HUES6 (cell line): ENCODE data around the gene AGBL1.

ENCODE experiments used
- H3K27ac ChIP-seq: 2 replicates; pipeline ENCODE4 v1.7.0; 2013; ENCODE audit warnings: low read depth, mild to moderate bottlenecking, low read length, inconsistent platforms
- H3K27me3 ChIP-seq: 2 replicates; pipeline ENCODE4 v1.6.1; 2013; ENCODE audit warnings: low read length; ENCODE audit not compliant: control insufficient read depth, insufficient read depth
- H3K36me3 ChIP-seq: 2 replicates; pipeline ENCODE4 v1.6.1; 2013; ENCODE audit warnings: low read length; ENCODE audit not compliant: control insufficient read depth, insufficient read depth
- H3K4me1 ChIP-seq: 2 replicates; pipeline ENCODE4 v1.6.1; 2013; ENCODE audit warnings: low read length; ENCODE audit not compliant: control insufficient read depth, insufficient read depth
- H3K4me3 ChIP-seq: 2 replicates; pipeline ENCODE4 v1.5.1; 2013; ENCODE audit warnings: low read depth, low read length
- H3K9ac ChIP-seq: one replicate; pipeline ENCODE4 v1.6.1; 2013; ENCODE audit warnings: mild to moderate bottlenecking, low read length
- H3K9me3 ChIP-seq: 2 replicates; pipeline ENCODE4 v1.6.1; 2013; ENCODE audit warnings: low read depth, low read length; ENCODE audit not compliant: control insufficient read depth, insufficient read depth

AGBL1 gene

DNA sequence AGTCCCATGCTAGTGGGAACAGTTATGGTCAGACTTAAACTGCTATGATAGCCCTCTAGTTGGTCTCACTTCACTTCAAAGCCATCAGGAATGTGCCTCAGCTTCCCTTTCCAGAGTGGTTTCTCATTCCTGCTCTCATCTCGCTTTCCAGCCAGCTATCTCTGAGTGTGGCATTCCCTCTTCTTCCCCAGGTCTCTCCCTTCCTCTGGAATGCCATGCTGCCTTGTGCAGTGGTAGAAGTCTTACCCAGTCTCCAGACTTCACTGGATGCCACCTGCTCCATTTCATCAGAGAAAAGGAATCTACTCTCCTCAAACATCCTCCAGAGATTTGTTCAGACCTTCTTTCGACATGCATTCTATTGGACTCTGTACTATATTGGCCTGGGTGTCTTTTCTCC, 83.0 kb downstream of the AGBL1 start:
- Histone ChIP-seq H3K27me3 (no peaks in the 10 kb centered on the region), H3K4me3 (no peak overlapping the region), H3K27ac (no peak overlapping the region), H3K9ac (no peak overlapping the region), H3K4me1 (peaks cover 5% of the 10 kb centered on the region), H3K9me3 (no peaks in the 10 kb centered on the region), H3K36me3 (no peaks in the 10 kb centered on the region)

- Histone ChIP-seq H3K4me1 (peaks cover 5% of the 10 kb centered on the region), H3K27me3 (no peaks in the 10 kb centered on the region), H3K27ac (no peak overlapping the region), H3K36me3 (no peaks in the 10 kb centered on the region), H3K4me3 (no peak overlapping the region), H3K9ac (no peak overlapping the region), H3K9me3 (no peaks in the 10 kb centered on the region)
Observed at GRCh38 chr15:86163816-86164215, 84.1 kb downstream of the AGBL1 start.

GRCh38 chr15:86164232-86164898, 84.7 kb downstream of the AGBL1 start:
- H3K36me3 ChIP-seq = no peaks in the 10 kb centered on the region
- no peaks in the 10 kb centered on the region for H3K27me3 ChIP-seq
- H3K27ac ChIP-seq = no peak overlapping the region
- H3K9me3 ChIP-seq = no peaks in the 10 kb centered on the region
- no peak overlapping the region for H3K9ac ChIP-seq
- no peak overlapping the region for H3K4me3 ChIP-seq
- peaks cover 8% of the 10 kb centered on the region for H3K4me1 ChIP-seq

DNA sequence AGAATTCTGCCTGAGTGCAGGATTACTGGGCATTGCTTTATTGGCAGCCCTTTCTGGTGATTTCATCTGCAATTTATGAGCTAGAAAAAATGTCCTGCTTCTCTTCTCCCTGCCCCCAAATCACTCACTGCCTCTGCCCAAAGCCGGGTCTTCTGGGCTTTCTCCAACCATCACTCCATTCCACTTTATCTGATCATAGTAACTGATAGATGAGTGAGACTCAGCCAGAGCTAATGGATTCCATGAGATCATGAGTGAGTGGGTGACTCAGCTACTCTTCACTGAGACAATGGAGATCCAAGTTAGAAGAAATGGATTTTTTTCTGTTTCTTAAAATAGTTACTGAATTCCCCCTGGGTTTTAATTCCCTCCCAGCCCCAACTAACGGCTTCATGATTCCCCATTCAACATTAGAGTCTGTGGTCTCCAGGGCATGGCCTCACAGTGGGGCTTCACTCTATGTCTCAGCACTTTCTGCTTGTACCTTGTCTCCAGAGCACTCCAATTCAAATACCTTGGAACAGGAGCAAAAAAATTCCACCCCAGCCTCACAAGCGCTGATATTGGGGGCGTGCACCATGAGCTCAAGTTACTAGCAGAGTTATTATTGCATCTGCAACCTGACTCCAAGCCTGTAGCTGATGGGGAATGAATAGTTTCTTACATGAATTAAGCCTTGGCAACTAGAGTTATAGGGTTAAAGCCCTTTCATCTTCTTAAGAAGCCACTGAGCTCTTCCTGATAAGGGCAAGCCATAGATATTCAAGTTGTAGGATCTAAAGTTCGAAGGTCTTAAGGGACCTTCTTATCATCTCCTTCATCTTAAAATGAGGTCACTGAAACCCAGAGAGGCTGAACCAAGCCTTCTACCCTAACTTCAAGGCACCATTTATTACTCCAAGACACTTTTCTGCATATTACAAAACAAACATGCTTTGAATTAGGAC, 85.9 kb downstream of the AGBL1 start:
- Histone ChIP-seq H3K4me3 (no peak overlapping the region), H3K9me3 (no peaks in the 10 kb centered on the region), H3K4me1 (peaks cover 8% of the 10 kb centered on the region), H3K27ac (no peak overlapping the region), H3K36me3 (no peaks in the 10 kb centered on the region), H3K27me3 (no peaks in the 10 kb centered on the region), H3K9ac (no peak overlapping the region)

DNA sequence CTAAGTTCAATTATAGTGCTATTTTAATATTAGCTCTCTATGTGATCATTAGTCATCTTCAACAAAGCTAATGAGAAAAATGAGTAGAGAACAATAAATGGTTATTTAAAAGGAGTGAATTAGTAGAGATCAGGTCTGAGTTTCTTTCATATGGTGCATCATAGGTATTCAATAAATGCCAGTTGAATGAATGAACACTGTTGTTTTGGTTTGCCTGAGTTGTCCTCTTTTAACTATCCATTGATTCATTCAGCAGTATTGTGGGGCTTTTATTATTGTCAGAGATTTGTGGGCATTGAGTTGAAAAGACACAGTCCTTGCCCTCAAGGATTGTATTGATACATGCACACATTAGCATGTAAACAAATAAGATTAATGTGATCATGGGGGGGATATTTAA, 88.2 kb downstream of the AGBL1 start:
- Histone ChIP-seq H3K27ac (no peak overlapping the region), H3K9me3 (no peaks in the 10 kb centered on the region), H3K9ac (no peak overlapping the region), H3K4me3 (no peak overlapping the region), H3K4me1 (peaks cover 3% of the 10 kb centered on the region; the same call in 1 of the 2 replicates), H3K27me3 (no peaks in the 10 kb centered on the region), H3K36me3 (no peaks in the 10 kb centered on the region)

DNA sequence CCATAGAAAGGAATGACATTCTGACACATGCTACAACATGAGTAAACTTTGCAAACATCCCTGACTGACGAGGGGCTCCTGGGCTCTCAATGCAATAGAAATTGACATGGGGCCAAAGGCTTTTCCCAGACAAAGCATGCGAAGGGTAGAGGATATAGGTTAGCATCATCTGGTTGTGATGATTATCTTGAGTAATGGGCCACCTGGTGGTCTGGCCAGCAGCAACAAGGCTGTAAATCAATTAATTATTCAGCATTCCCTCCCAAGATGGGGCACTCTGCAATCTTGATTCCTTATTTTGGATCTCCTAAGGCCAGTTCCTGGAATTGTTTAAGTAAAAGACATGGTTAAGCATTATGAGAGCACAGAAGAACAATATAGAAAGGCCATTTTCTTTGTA, 99.2 kb downstream of the AGBL1 start:
- H3K9me3 ChIP-seq = no peaks in the 10 kb centered on the region
- no peaks in the 10 kb centered on the region for H3K4me1 ChIP-seq
- no peak overlapping the region for H3K4me3 ChIP-seq
- H3K36me3 ChIP-seq = no peaks in the 10 kb centered on the region
- H3K27ac ChIP-seq = no peak overlapping the region
- no peaks in the 10 kb centered on the region for H3K27me3 ChIP-seq
- H3K9ac ChIP-seq = no peak overlapping the region

- Histone ChIP-seq H3K36me3 (no peaks in the 10 kb centered on the region), H3K4me1 (no peaks in the 10 kb centered on the region), H3K9ac (no peak overlapping the region), H3K27ac (no peak overlapping the region), H3K9me3 (no peaks in the 10 kb centered on the region), H3K27me3 (no peaks in the 10 kb centered on the region), H3K4me3 (no peak overlapping the region)
Observed at GRCh38 chr15:86183596-86184491, 104.2 kb downstream of the AGBL1 start.

GRCh38 chr15:86193716-86194380, 114.2 kb downstream of the AGBL1 start:
- Histone ChIP-seq H3K9me3 (no peaks in the 10 kb centered on the region), H3K4me3 (no peak overlapping the region), H3K27ac (no peak overlapping the region), H3K27me3 (no peaks in the 10 kb centered on the region), H3K9ac (no peak overlapping the region), H3K36me3 (no peaks in the 10 kb centered on the region), H3K4me1 (no peaks in the 10 kb centered on the region)

DNA sequence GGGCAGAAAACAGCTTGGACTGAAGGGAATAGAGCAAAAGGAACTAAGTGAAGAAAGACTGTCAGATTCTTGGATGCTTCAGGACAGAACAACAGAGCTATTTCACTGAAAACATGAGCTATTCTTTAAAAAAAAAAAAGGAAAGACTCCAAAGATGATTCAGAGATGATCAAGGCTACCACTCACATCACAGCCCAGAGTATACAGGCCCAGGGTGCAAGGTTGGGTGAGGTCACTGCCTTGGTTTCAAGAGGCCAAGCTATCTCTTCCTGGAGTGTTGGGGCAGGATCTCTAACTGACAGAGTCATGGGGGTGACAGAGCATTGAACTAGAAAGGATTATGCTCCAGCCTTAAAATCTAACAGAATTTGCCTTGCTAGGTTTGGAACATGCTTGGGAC, 118.1 kb downstream of the AGBL1 start:
- Histone ChIP-seq H3K9me3 (no peaks in the 10 kb centered on the region), H3K9ac (no peak overlapping the region), H3K4me1 (peaks cover 10% of the 10 kb centered on the region), H3K27me3 (no peaks in the 10 kb centered on the region), H3K27ac (no peak overlapping the region), H3K4me3 (no peak overlapping the region), H3K36me3 (no peaks in the 10 kb centered on the region)

DNA sequence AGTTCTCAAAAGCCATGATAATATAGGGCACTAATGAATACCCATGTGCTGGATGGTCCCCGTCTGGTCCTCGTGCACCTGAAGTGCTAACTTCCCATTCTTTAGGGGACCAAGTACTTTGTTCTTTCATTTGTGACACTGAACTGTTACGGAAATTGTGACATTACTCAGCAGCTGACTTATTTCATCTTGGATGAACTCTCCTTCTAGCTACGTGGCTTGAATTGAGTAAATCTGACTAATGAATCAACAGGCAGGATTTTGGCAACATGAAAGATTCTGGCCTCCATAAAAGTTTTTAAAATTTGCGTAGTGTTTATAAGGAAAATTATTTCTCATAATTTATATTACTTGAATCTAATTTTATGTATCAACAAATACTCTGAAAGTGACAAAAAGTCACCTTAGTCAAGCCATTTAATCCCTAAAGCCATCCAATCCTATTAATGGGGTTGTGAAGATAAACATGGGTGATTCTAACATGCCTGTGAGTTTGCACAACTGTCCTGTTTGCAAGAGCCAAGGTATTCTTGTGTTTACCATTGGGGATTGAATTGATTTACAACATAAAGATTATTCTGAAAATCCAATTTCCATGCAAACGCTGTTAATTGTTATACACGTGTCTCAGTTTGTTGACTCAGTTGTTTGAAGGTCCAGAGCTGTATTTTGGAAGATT, 119.9 kb downstream of the AGBL1 start:
- no peaks in the 10 kb centered on the region for H3K9me3 ChIP-seq
- H3K27me3 ChIP-seq = no peaks in the 10 kb centered on the region
- peaks cover 10% of the 10 kb centered on the region for H3K4me1 ChIP-seq
- no peak overlapping the region for H3K27ac ChIP-seq
- no peak overlapping the region for H3K9ac ChIP-seq
- no peak overlapping the region for H3K4me3 ChIP-seq
- no peaks in the 10 kb centered on the region for H3K36me3 ChIP-seq
